Left lung (tissue), 10 donors: ENCODE results near the gene DCAF5. TPM values are rescaled to one million over a fixed set of nuclear protein-coding genes. Genes with fewer than 3 reads are reported as not detected.
A peak's percentile ranks its signal among the peaks of the same experiment; 100 is the strongest.

Source experiments
- ATAC-seq: fragments of 200-7000 bp; cut with Tn5 transposase; one replicate; pipeline ENCODE4 v1.9.1; 2020; ENCODE audit warnings: moderate library complexity
- DNase-seq, 4 donors: peaks; one replicate each; pipeline ENCODE4 v3.0.0-alpha.2; 2013 to 2020
- H3K27ac ChIP-seq, 2 donors: fragments of 200-600 bp; sonication (generic) in 1 of 2; one replicate each; pipeline versions ENCODE4 v1.5.0 to v1.8.0; 2020 to 2021
- H3K27me3 ChIP-seq, 2 donors: fragments of 200-600 bp; sonication (generic) in 1 of 2; one replicate each; pipeline versions ENCODE4 v1.5.0 to v1.8.0; 2020 to 2021
- H3K36me3 ChIP-seq, 2 donors: fragments of 200-600 bp; sonication (generic) in 1 of 2; one replicate each; pipeline versions ENCODE4 v1.5.0 to v1.8.0; 2020 to 2021
- H3K4me1 ChIP-seq, 2 donors: fragments of 200-600 bp; one replicate each; pipeline ENCODE4 v1.8.0; 2021
- H3K4me3 ChIP-seq, 2 donors: fragments of 200-600 bp; sonication (generic) in 1 of 2; one replicate each; pipeline versions ENCODE4 v1.5.0 to v1.8.0; 2020 to 2021; ENCODE audit warnings: mild to moderate bottlenecking in 1 of 2
- H3K9me3 ChIP-seq, 2 donors: fragments of 200-600 bp; sonication (generic) in 1 of 2; one replicate each; pipeline versions ENCODE4 v1.5.0 to v1.8.0; 2020 to 2021
- CTCF ChIP-seq, 2 donors: fragments of 200-600 bp; sonication (generic) in 1 of 2; IDR thresholded peaks; one replicate each; pipeline versions ENCODE4 v1.5.0 to v1.8.0; 2021; ENCODE audit warnings: antibody characterized with exemption in 2 of 2
- intact Hi-C, 2 donors: fragments of 100-400 bp; cut with DNase I; formaldehyde crosslinking; loops; one replicate each; pipeline versions ENCODE4 v1.11.2 to v1.14.2; 2022
- polyA plus RNA-seq, 6 donors: library from polyadenylated mRNA; unstranded; fragments of 120-200 nt; gene quantifications; one replicate each; pipeline ENCODE4 v1.2.1, GENCODE V29; 2013; ENCODE audit not compliant: insufficient read length in 6 of 6
- total RNA-seq, 2 donors: library from RNA; stranded (reverse); fragmentation: NEBNext Ultra II Directional; extraction: Animal tissue kit (Norgen Biotek cat#: 25700); gene quantifications; one replicate each; pipeline ENCODE4 v1.2.1, GENCODE V29; 2021
- donor health status: DM: no; HTN: yes; CAD: no.
- donor health status: DM: no; HTN: no; CAD: no.

The DCAF5 gene
- total and polyA plus RNA-seq, 8 donors = 45.9 to 66.9 (median 58.4) TPM

DNA sequence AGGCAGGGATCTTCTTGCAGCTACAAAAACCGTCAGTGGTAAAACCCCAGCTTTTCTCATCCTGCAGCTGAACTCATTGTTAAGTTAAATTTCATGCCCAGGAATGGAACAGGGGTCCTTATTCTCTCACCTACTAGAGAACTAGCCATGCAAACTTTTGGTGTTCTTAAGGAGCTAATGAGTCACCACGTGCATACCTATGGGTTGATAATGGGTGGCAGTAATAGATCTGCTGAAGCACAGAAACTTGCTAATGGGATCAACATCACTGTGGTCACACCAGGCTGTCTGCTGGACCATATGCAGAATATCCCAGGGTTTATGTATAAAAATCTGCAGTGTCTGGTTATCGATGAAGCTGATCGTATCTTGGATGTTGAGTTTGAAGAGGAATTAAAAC, 68.9 kb downstream of the DCAF5 start:
- Histone ChIP-seq H3K4me3 (no peak overlapping the region), H3K36me3 (peaks cover 0 to 49% of the 10 kb centered on the region in 2 donors), H3K9me3 (no peaks in the 10 kb centered on the region), H3K4me1 (peaks cover 11 to 34% of the 10 kb centered on the region in 2 donors), H3K27ac (no peak overlapping the region), H3K27me3 (no peaks in the 10 kb centered on the region)
- intact Hi-C loops = loop anchor here in 1 of 2 donors (10.0 kb wide), 1 partner anchor 169 kb away; no protein-coding TSS in a partner anchor
- DNase-seq = no peak
- TF ChIP-seq CTCF (IDR thresholded peaks at IDR 0.05) = no peak
- ATAC-seq = no peak

GRCh38 chr14:69083181-69083580, 69.7 kb downstream of the DCAF5 start:
- no peaks in the 10 kb centered on the region for H3K27me3 ChIP-seq
- H3K9me3 ChIP-seq = no peaks in the 10 kb centered on the region
- H3K4me1 ChIP-seq = peaks cover 19 to 36% of the 10 kb centered on the region in 2 donors
- TF ChIP-seq CTCF (IDR thresholded peaks at IDR 0.05) = no peak
- peaks cover 0 to 41% of the 10 kb centered on the region in 2 donors for H3K36me3 ChIP-seq
- ATAC-seq (no peak), DNase-seq (no peak)
- H3K4me3 ChIP-seq = no peak overlapping the region
- intact Hi-C loops = loop anchor here in 1 of 2 donors (10.0 kb wide), 1 partner anchor 168 kb away; no protein-coding TSS in a partner anchor
- no peak overlapping the region for H3K27ac ChIP-seq

DNA sequence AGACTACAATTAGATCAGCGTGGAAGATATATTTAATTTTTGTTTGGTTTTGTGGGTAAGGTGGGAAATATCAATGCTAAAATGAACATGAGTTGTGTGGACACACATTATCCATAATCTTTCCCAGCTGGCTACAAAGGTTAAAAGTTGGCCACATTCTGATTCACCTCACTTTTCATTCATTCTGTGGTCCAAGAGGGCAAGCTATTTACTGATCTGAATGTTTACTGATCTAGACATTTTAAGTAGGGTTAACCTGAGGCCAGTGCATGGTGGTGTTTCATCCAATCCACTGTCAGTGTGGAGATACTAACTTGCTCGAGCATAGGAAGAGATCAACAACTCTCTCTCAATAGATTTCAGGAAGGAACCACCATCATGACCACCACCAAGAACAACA, 71.6 kb downstream of the DCAF5 start:
- peaks cover 21 to 29% of the 10 kb centered on the region in 2 donors for H3K4me1 ChIP-seq
- no peak overlapping the region for H3K4me3 ChIP-seq
- H3K27me3 ChIP-seq = no peaks in the 10 kb centered on the region
- H3K36me3 ChIP-seq = peaks cover 0 to 29% of the 10 kb centered on the region in 2 donors
- intact Hi-C loops = loop anchor here in 1 of 2 donors (10.0 kb wide), 1 partner anchor 166 kb away; no protein-coding TSS in a partner anchor
- H3K9me3 ChIP-seq = no peaks in the 10 kb centered on the region
- ATAC-seq (no peak), DNase-seq (no peak)
- no peak overlapping the region for H3K27ac ChIP-seq
- no peak for TF ChIP-seq CTCF (IDR thresholded peaks at IDR 0.05)

GRCh38 chr14:69079747-69080146, 73.2 kb downstream of the DCAF5 start:
- no peaks in the 10 kb centered on the region for H3K9me3 ChIP-seq
- H3K4me1 ChIP-seq = peaks cover 21 to 29% of the 10 kb centered on the region in 2 donors
- H3K27me3 ChIP-seq = no peaks in the 10 kb centered on the region
- H3K36me3 ChIP-seq = peaks cover 0 to 28% of the 10 kb centered on the region in 2 donors
- TF ChIP-seq CTCF (IDR thresholded peaks at IDR 0.05) = no peak
- peak overlapping the region; percentile 77 for H3K27ac ChIP-seq
- no peak for DNase-seq
- intact Hi-C loops = loop anchor here in 1 of 2 donors (10.0 kb wide), 1 partner anchor 165 kb away; no protein-coding TSS in a partner anchor
- no peak for ATAC-seq
- H3K4me3 ChIP-seq = no peak overlapping the region

DNA sequence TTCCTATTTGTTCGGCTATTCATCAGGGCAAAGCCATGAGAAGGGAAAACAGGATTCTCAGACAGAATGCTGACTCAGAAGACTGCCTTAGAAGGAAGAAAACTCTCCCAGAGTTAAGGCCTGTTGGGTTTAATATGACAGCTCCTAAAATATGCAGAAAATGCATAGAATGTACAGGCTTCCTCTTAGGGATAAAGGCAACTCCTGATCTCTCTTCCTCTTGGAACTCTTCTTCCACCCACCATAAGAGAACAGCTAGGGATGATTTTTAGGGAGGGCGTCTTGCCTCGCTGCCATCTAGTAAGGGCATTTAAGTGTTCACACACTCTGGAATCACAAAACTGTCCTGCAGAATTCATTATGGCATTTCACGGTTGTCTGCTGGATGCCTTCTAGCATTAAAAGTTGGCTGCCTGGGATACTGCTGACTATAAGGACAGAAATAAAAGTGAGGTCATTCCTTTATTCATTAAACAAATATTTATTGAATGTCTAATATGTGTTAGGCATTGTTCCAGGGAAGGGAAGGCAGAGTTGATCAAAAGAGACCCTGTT, 73.7 kb downstream of the DCAF5 start:
- H3K27ac ChIP-seq = peak overlapping the region; percentile 77
- H3K27me3 ChIP-seq = no peaks in the 10 kb centered on the region
- ATAC-seq (peak; percentile 57), DNase-seq (peak in 1 of 4 donors; percentile 33)
- no peaks in the 10 kb centered on the region for H3K9me3 ChIP-seq
- H3K4me1 ChIP-seq = peaks cover 21 to 29% of the 10 kb centered on the region in 2 donors
- H3K4me3 ChIP-seq = no peak overlapping the region
- peaks cover 0 to 28% of the 10 kb centered on the region in 2 donors for H3K36me3 ChIP-seq
- intact Hi-C loops = no loop called here
- no peak for TF ChIP-seq CTCF (IDR thresholded peaks at IDR 0.05)
